NB4 (cell line): ENCODE results near the gene LDLRAD3.

Source experiments
- CTCF ChIP-seq: IDR thresholded peaks from one replicate; pipeline ENCODE4 v1.5.1; 2012; ENCODE audit warnings: low read depth, low read length
- MAX ChIP-seq: IDR thresholded peaks from 2 replicates; pipeline ENCODE4 v1.6.1; 2011; ENCODE audit warnings: low read depth, low read length

- TF ChIP-seq CTCF: no peak
- no peak for TF ChIP-seq MAX
Measured at GRCh38 chr11:35949242-35949641, 5.4 kb downstream of the LDLRAD3 start.
